Endothelial cell of umbilical vein (primary cell): Measurements from ENCODE around the gene ZFYVE28. TPM values are rescaled to one million over a fixed set of nuclear protein-coding genes. Genes with fewer than 3 reads are reported as not detected.

Experiments
- BruUV-seq: library from RNA; stranded (reverse); fragments of 400-500 nt; replicated peaks from 2 replicates; lab custom pipeline; 2021; lab: Mats Ljungman, UMichigan
- CTCF ChIA-PET: fragments of 300-600, 350-600 bp; sonication (Branson Sonifier 250); formaldehyde crosslinking; loops from one replicate; lab custom pipeline; 2021; ENCODE audit warnings: antibody characterized with exemption, inconsistent platforms; lab: Charles Lee
- POLR2A ChIA-PET: fragments of 300-600, 350-600 bp; sonication (Branson Sonifier 250); formaldehyde crosslinking; loops from one replicate; lab custom pipeline; 2021; ENCODE audit warnings: antibody characterized with exemption, inconsistent platforms; lab: Charles Lee
- DNase-seq: peaks from one replicate; pipeline ENCODE4 v3.0.0-alpha.2; 2011; ENCODE audit warnings: low read depth, low spot score
- FAIRE-seq: peaks from 2 replicates; lab custom pipeline; 2011; peaks lifted over from hg19 to GRCh38; lab: Jason Lieb, UNC
- H2AFZ ChIP-seq: 2 replicates; pipeline ENCODE4 v1.6.0; 2012; ENCODE audit warnings: low read depth, low read length, control low read depth, inconsistent platforms
- H3K27ac ChIP-seq: 2 replicates; pipeline ENCODE4 v1.5.1; 2011; ENCODE audit warnings: low read depth, mild to moderate bottlenecking, control low read depth, low read length, moderate library complexity; ENCODE audit not compliant: insufficient read depth
- H3K27me3 ChIP-seq, 2 experiments: 2 replicates each; pipeline versions ENCODE4 v1.6.0 to v1.6.1; 2011; ENCODE audit warnings: low read length in 2 of 2, mixed read lengths in 1 of 2; ENCODE audit not compliant: control insufficient read depth in 2 of 2, insufficient read depth in 2 of 2
- H3K36me3 ChIP-seq, 2 experiments: 2 replicates in 1 of 2; 3 replicates in 1 of 2; pipeline ENCODE4 v1.5.1; 2011; ENCODE audit warnings: low read length in 2 of 2, mild to moderate bottlenecking in 1 of 2, moderate library complexity in 1 of 2; ENCODE audit not compliant: control insufficient read depth in 2 of 2, insufficient read depth in 2 of 2; ENCODE audit errors: extremely low read depth in 1 of 2
- H3K4me1 ChIP-seq: 3 replicates; pipeline ENCODE4 v1.5.1; 2011; ENCODE audit warnings: mild to moderate bottlenecking, low read length; ENCODE audit not compliant: control insufficient read depth, insufficient read depth; ENCODE audit errors: extremely low read depth
- H3K4me2 ChIP-seq: 2 replicates; pipeline ENCODE4 v1.6.1; 2011; ENCODE audit warnings: low read length, control low read depth, mixed read lengths; ENCODE audit not compliant: insufficient read depth
- H3K4me3 ChIP-seq, 3 experiments: fragments of 200-600 bp in 1 of 3; sonication (generic), shearing (Covaris generic) in 1 of 3; replicated peaks in 1 of 3; 2 replicates each; pipeline ENCODE4 v1.5.1; 2011 to 2016; ENCODE audit warnings: control low read depth in 3 of 3, low read length in 3 of 3, mild to moderate bottlenecking in 2 of 3, inconsistent platforms in 1 of 3, low read depth in 1 of 3, moderate library complexity in 1 of 3; ENCODE audit not compliant: insufficient read depth in 1 of 3
- H3K79me2 ChIP-seq: 2 replicates; pipeline ENCODE4 v1.6.0; 2012; ENCODE audit warnings: low read length, inconsistent platforms; ENCODE audit not compliant: control insufficient read depth, insufficient read depth
- H3K9ac ChIP-seq: replicated peaks from 2 replicates; pipeline ENCODE3; 2011; ENCODE audit warnings: low read length, control low read depth; ENCODE audit not compliant: insufficient read depth; ENCODE audit errors: extremely low read depth
- H3K9me1 ChIP-seq: replicated peaks from 3 replicates; pipeline ENCODE4 v1.6.0; 2011; ENCODE audit warnings: mild to moderate bottlenecking, low read length; ENCODE audit not compliant: control insufficient read depth, insufficient read depth; ENCODE audit errors: extremely low read depth
- H3K9me3 ChIP-seq: replicated peaks from 2 replicates; pipeline ENCODE4 v1.5.1; 2012; ENCODE audit warnings: low read length, inconsistent platforms; ENCODE audit not compliant: control insufficient read depth, insufficient read depth
- H4K20me1 ChIP-seq: replicated peaks from 2 replicates; pipeline ENCODE3; 2011; ENCODE audit warnings: mild to moderate bottlenecking, low read length; ENCODE audit not compliant: control insufficient read depth, insufficient read depth; ENCODE audit errors: extremely low read depth
- EZH2 ChIP-seq: IDR thresholded peaks from 2 replicates; pipeline ENCODE4 v1.6.1; 2012; ENCODE audit warnings: borderline replicate concordance, low read depth, mild to moderate bottlenecking, moderate library complexity, low read length, inconsistent platforms; ENCODE audit not compliant: severe bottlenecking
- FOS ChIP-seq: IDR thresholded peaks from 2 replicates; pipeline ENCODE4 v1.6.1; 2011; ENCODE audit warnings: mild to moderate bottlenecking, low read length, moderate library complexity, borderline replicate concordance; ENCODE audit not compliant: insufficient read depth
- GATA2 ChIP-seq: IDR thresholded peaks from 2 replicates; pipeline ENCODE4 v1.7.0; 2011; ENCODE audit warnings: low read depth, mild to moderate bottlenecking, moderate library complexity, mixed read lengths, low read length; ENCODE audit not compliant: insufficient read length, insufficient read depth
- JUN ChIP-seq: IDR thresholded peaks from 2 replicates; pipeline ENCODE4 v1.6.1; 2011; ENCODE audit warnings: borderline replicate concordance, low read depth; ENCODE audit not compliant: insufficient read length, insufficient read depth
- MYC ChIP-seq: IDR thresholded peaks from one replicate; pipeline ENCODE4 v1.6.1; 2011; ENCODE audit warnings: mild to moderate bottlenecking, low read depth, low read length
- POLR2A ChIP-seq: IDR thresholded peaks from 2 replicates; pipeline ENCODE4 v1.6.1; 2012; ENCODE audit warnings: low read depth, mild to moderate bottlenecking, control low read depth, low read length
- POLR2AphosphoS5 ChIP-seq: IDR thresholded peaks from 2 replicates; pipeline ENCODE4 v1.6.1; 2012; ENCODE audit warnings: low read depth, mild to moderate bottlenecking, control low read depth, low read length, moderate library complexity; ENCODE audit not compliant: insufficient read depth
- dilution Hi-C: fragments of 300-500 bp; cut with MboI; formaldehyde crosslinking; loops from one replicate; pipeline ENCODE4 v1.15.0; 2019; ENCODE audit warnings: low sequenced_read_pairs; ENCODE audit not compliant: extremely low pct_ligation_motif_present
- intact Hi-C: fragments of 100-400 bp; cut with micrococcal nuclease; formaldehyde crosslinking; loops from one replicate; pipeline ENCODE4 v1.10.0; 2022
- polyA plus RNA-seq, 4 experiments: library from polyadenylated mRNA; depleted of rRNA in 3 of 4; stranded (reverse) in 3 of 4; unstranded in 1 of 4; fragments of >200 nt; gene quantifications; 2 replicates each; pipeline versions ENCODE4 v1.2.1 to v1.2.3, GENCODE V29; 2011 to 2012; ENCODE audit warnings: missing spikeins in 1 of 4
- total RNA-seq: library from RNA; stranded (reverse); gene quantifications from 2 replicates; pipeline ENCODE4 v1.2.3, GENCODE V29; 2021
- TF ChIP-seq, protein P1 (sequence below), 2 donors: IDR thresholded peaks; 1 replicate in 1 of 2; 2 replicates in 1 of 2; pipeline ENCODE4 v1.5.1; 2011; ENCODE audit warnings: low read length in 2 of 2, mild to moderate bottlenecking in 2 of 2, moderate library complexity in 2 of 2, control low read depth in 1 of 2, inconsistent platforms in 1 of 2, low read depth in 1 of 2; ENCODE audit not compliant: insufficient read depth in 1 of 2; ENCODE audit errors: extremely low read depth in 1 of 2
- TF ChIP-seq, protein P2 (sequence below): IDR thresholded peaks from 2 replicates; pipeline ENCODE4 v1.6.1; 2011; ENCODE audit not compliant: insufficient read depth, insufficient read length

Gene ZFYVE28
- total and polyA plus RNA-seq, 2 donors (not counting 3 experiments of a cell fraction or from before 2014, with no cell fraction given): 5.8 to 7.1 TPM

DNA sequence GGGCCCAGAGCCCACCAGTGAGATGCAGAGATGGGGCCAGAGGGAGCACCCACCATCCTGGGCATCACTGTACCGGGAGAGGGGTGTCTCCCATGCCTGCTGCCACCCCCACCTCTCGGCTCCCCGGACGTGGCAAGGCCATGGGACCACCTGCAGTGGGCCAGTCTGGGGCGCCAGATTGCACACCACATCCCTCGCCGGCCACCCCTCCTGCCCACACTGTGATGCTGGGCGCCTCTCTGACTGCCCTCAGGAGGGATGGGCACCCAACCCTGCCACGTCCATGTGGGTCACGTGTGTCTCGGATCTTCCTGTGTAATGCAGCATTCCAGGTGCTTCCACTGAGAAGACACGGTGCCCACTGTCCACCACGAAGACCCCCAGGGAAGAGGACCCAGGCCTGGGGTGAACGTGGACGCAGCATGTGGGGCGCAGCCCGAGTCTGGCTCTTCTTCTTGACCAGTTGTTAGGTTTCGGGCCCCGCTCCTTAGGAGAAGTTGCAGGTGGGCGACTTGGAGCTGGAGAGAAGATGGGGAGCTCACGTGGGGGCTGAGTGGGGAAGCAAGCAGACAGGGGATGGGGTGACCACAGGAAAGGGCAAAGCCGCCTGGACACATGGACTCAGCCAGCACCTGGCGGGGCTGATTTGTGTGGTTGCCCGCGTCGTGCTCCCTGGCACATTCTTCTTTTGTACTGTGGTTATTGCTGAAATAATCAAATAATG is 47.7 kb downstream of the ZFYVE28 start:
- H3K4me2 ChIP-seq: no peak overlapping the region
- H3K9me3 ChIP-seq: no peaks in the 10 kb centered on the region
- no peaks in the 10 kb centered on the region for H3K79me2 ChIP-seq
- POLR2A ChIA-PET: no interaction called here
- H3K9ac ChIP-seq: no peak overlapping the region
- TF ChIP-seq, protein P1, sequence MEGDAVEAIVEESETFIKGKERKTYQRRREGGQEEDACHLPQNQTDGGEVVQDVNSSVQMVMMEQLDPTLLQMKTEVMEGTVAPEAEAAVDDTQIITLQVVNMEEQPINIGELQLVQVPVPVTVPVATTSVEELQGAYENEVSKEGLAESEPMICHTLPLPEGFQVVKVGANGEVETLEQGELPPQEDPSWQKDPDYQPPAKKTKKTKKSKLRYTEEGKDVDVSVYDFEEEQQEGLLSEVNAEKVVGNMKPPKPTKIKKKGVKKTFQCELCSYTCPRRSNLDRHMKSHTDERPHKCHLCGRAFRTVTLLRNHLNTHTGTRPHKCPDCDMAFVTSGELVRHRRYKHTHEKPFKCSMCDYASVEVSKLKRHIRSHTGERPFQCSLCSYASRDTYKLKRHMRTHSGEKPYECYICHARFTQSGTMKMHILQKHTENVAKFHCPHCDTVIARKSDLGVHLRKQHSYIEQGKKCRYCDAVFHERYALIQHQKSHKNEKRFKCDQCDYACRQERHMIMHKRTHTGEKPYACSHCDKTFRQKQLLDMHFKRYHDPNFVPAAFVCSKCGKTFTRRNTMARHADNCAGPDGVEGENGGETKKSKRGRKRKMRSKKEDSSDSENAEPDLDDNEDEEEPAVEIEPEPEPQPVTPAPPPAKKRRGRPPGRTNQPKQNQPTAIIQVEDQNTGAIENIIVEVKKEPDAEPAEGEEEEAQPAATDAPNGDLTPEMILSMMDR (IDR thresholded peaks at IDR 0.05; ENCODE audit: extremely low read depth in 1 of 2, insufficient read depth in 1 of 2, low read depth in 1 of 2, low read length in 2 of 2): no peak
- TF ChIP-seq JUN (no peak), MYC (no peak), EZH2 (no peak), FOS (no peak), GATA2 (no peak), POLR2A (no peak), POLR2AphosphoS5 (no peak)
- TF ChIP-seq, protein P2, sequence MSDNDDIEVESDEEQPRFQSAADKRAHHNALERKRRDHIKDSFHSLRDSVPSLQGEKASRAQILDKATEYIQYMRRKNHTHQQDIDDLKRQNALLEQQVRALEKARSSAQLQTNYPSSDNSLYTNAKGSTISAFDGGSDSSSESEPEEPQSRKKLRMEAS: no peak
- no TSS peak for BruUV-seq
- H4K20me1 ChIP-seq: no peaks in the 10 kb centered on the region
- intact Hi-C loops (no loop called here), dilution Hi-C loops (no loop called here)
- H3K4me3 ChIP-seq: no peak overlapping the region
- no peaks in the 10 kb centered on the region for H3K36me3 ChIP-seq
- no peaks in the 10 kb centered on the region for H3K9me1 ChIP-seq
- H2AFZ ChIP-seq: no peak overlapping the region
- DNase-seq (no peak), FAIRE-seq (no peak)
- H3K27ac ChIP-seq: no peak overlapping the region
- no peaks in the 10 kb centered on the region for H3K27me3 ChIP-seq
- H3K4me1 ChIP-seq: no peaks in the 10 kb centered on the region
- CTCF ChIA-PET: no interaction called here
